ENCODE data around the gene GADD45A.

GRCh38 chr1:67659229-67659628 is 25.8 kb upstream of the GADD45A start:
- TF ChIP-seq, protein P1, sequence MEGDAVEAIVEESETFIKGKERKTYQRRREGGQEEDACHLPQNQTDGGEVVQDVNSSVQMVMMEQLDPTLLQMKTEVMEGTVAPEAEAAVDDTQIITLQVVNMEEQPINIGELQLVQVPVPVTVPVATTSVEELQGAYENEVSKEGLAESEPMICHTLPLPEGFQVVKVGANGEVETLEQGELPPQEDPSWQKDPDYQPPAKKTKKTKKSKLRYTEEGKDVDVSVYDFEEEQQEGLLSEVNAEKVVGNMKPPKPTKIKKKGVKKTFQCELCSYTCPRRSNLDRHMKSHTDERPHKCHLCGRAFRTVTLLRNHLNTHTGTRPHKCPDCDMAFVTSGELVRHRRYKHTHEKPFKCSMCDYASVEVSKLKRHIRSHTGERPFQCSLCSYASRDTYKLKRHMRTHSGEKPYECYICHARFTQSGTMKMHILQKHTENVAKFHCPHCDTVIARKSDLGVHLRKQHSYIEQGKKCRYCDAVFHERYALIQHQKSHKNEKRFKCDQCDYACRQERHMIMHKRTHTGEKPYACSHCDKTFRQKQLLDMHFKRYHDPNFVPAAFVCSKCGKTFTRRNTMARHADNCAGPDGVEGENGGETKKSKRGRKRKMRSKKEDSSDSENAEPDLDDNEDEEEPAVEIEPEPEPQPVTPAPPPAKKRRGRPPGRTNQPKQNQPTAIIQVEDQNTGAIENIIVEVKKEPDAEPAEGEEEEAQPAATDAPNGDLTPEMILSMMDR (IDR thresholded peaks at IDR 0.05): no peak
- TF ChIP-seq EZH2 (IDR thresholded peaks at IDR 0.05): no peak
- no peak for TF ChIP-seq EZH2phosphoT487 (IDR thresholded peaks at IDR 0.05)
